DOHH2 (cell line): Measurements from ENCODE around the gene OR10G8.

Experiments
- H3F3A ChIP-seq: fragments of 200-600 bp; sonication (generic), shearing (Covaris generic); 2 replicates; pipeline ENCODE4 v1.6.0; 2016; ENCODE audit warnings: antibody characterized with exemption, mild to moderate bottlenecking; ENCODE audit not compliant: control insufficient read depth, insufficient read depth
- H3K27ac ChIP-seq: fragments of 200-600 bp; sonication (generic); 2 replicates; pipeline ENCODE4 v1.5.1; 2014; ENCODE audit warnings: low read depth, mild to moderate bottlenecking, low read length, moderate library complexity
- H3K27me3 ChIP-seq: fragments of 200-600 bp; sonication (generic); 2 replicates; pipeline ENCODE4 v1.6.1; 2014; ENCODE audit warnings: mild to moderate bottlenecking, low read length, mixed read lengths; ENCODE audit not compliant: control insufficient read depth
- H3K36me3 ChIP-seq: fragments of 200-600 bp; sonication (generic); 2 replicates; pipeline ENCODE4 v1.6.1; 2014; ENCODE audit warnings: mild to moderate bottlenecking, low read length, moderate library complexity, mixed read lengths; ENCODE audit not compliant: control insufficient read depth
- H3K4me1 ChIP-seq: fragments of 200-600 bp; sonication (generic); 2 replicates; pipeline ENCODE4 v1.6.1; 2014; ENCODE audit warnings: mild to moderate bottlenecking, low read length, mixed read lengths; ENCODE audit not compliant: control insufficient read depth
- H3K4me2 ChIP-seq: fragments of 200-600 bp; sonication (generic); 2 replicates; pipeline ENCODE4 v1.6.0; 2014; ENCODE audit warnings: mild to moderate bottlenecking, low read length, moderate library complexity
- H3K4me3 ChIP-seq: fragments of 200-600 bp; sonication (generic); 2 replicates; pipeline ENCODE4 v1.5.1; 2014; ENCODE audit warnings: mild to moderate bottlenecking, low read length, mixed read lengths
- H3K79me2 ChIP-seq: fragments of 200-600 bp; sonication (generic); 2 replicates; pipeline ENCODE4 v1.6.1; 2014; ENCODE audit warnings: mild to moderate bottlenecking, low read length, mixed read lengths; ENCODE audit not compliant: control insufficient read depth
- H3K9me2 ChIP-seq: fragments of 200-600 bp; sonication (generic); replicated peaks from 2 replicates; pipeline ENCODE4 v1.6.1; 2014; ENCODE audit warnings: mild to moderate bottlenecking, low read length, mixed read lengths; ENCODE audit not compliant: control insufficient read depth
- H3K9me3 ChIP-seq: fragments of 200-600 bp; sonication (generic); 2 replicates; pipeline ENCODE4 v1.6.1; 2014; ENCODE audit warnings: antibody characterized with exemption, low read length, mixed read lengths; ENCODE audit not compliant: control insufficient read depth, insufficient read depth
- H4K20me1 ChIP-seq: fragments of 200-600 bp; sonication (generic); 2 replicates; pipeline ENCODE4 v1.6.0; 2014; ENCODE audit warnings: low read depth, mild to moderate bottlenecking, antibody characterized with exemption, low read length, moderate library complexity; ENCODE audit not compliant: control insufficient read depth, insufficient read depth
- EZH2phosphoT487 ChIP-seq: fragments of 200-600 bp; sonication (generic); IDR thresholded peaks from 2 replicates; pipeline ENCODE4 v1.6.1; 2017; ENCODE audit warnings: borderline replicate concordance, mild to moderate bottlenecking, antibody characterized with exemption, low read length, moderate library complexity, mixed read lengths
- TF ChIP-seq, protein P1 (sequence below): fragments of 200-600 bp; sonication (generic); IDR thresholded peaks from one replicate; pipeline ENCODE4 v1.5.1; 2014; ENCODE audit warnings: antibody characterized with exemption, mild to moderate bottlenecking, low read depth, low read length; ENCODE audit not compliant: poor library complexity, severe bottlenecking

OR10G8 gene

DNA sequence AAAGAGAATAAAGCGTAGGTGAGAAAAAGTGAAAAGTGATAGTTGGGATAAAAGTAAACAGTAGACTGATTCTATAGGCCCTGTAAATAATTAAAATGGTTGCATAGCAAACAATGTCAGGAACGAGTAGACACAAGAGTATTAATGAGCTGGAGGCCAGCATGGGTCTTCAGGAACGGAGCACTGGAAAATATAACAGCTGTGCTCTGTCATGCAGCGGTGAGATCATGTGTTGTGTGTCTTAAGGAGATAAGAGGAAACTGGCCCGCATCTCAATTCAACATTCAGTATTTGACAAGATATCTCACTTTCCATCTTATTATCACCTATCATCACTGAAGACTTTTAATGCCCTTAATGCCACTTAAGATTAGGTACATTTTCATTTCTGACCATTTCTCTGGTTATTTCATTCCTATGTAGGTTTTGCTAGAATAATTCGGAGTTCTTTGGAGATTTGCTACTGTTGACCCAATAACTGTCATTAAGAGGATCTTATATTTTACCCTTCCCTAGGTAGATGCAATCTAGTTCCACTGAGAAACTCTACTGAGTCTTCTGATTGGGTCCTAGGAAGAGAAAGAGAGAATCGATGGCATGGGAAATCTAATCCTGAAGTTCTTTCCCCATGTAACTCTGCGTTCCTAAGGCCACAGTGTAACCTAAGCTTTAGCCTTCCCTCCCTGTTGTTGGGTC, 53.2 kb downstream of the OR10G8 start:
- Histone ChIP-seq H3K4me3 (no peak overlapping the region), H3K27me3 (peaks cover 7% of the 10 kb centered on the region; the same call in 1 of the 2 replicates), H3K79me2 (no peaks in the 10 kb centered on the region), H3K9me2 (no peaks in the 10 kb centered on the region), H4K20me1 (no peaks in the 10 kb centered on the region), H3K36me3 (no peaks in the 10 kb centered on the region), H3K4me2 (no peak overlapping the region), H3F3A (no peaks in the 10 kb centered on the region), H3K27ac (no peak overlapping the region), H3K4me1 (no peaks in the 10 kb centered on the region), H3K9me3 (no peaks in the 10 kb centered on the region)
- TF ChIP-seq, protein P1, sequence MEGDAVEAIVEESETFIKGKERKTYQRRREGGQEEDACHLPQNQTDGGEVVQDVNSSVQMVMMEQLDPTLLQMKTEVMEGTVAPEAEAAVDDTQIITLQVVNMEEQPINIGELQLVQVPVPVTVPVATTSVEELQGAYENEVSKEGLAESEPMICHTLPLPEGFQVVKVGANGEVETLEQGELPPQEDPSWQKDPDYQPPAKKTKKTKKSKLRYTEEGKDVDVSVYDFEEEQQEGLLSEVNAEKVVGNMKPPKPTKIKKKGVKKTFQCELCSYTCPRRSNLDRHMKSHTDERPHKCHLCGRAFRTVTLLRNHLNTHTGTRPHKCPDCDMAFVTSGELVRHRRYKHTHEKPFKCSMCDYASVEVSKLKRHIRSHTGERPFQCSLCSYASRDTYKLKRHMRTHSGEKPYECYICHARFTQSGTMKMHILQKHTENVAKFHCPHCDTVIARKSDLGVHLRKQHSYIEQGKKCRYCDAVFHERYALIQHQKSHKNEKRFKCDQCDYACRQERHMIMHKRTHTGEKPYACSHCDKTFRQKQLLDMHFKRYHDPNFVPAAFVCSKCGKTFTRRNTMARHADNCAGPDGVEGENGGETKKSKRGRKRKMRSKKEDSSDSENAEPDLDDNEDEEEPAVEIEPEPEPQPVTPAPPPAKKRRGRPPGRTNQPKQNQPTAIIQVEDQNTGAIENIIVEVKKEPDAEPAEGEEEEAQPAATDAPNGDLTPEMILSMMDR = no peak
- no peak for TF ChIP-seq EZH2phosphoT487
